Activated T-cell treated with anti-CD3 and anti-CD28 coated beads, Interleukin-2, amount 50 U/mL, for 72 hours (primary cell): ENCODE data around the gene TMEM184B. TPM values are rescaled to one million over a fixed set of nuclear protein-coding genes. Genes with fewer than 3 reads are reported as not detected.
A peak's percentile ranks its signal among the peaks of the same experiment; 100 is the strongest.
"Not testable (repeated sequence)": the region's sequence is repeated elsewhere in the genome, so short reads cannot be mapped to it uniquely, and the experiment has no call there.

Source experiments
- ATAC-seq, 2 donors: fragments of 150-1000 bp; cut with Tn5 transposase; replicated peaks in 1 of 2; 2 replicates each; pipeline ENCODE4 v1.10.0; 2021; ENCODE audit warnings: moderate library complexity in 2 of 2, mild to moderate bottlenecking in 1 of 2
- DNase-seq, 2 donors: peaks; one replicate each; pipeline ENCODE4 v3.0.0; 2021 to 2022; ENCODE audit warnings: mixed read lengths in 1 of 2
- H3K27ac Mint-ChIP-seq: one replicate; pipeline ENCODE4 v1.8.0; 2022; ENCODE audit warnings: mild to moderate bottlenecking, moderate library complexity, mixed read lengths
- H3K27me3 Mint-ChIP-seq: one replicate; pipeline ENCODE4 v1.8.0; 2022; ENCODE audit warnings: low read depth, mixed read lengths
- H3K36me3 Mint-ChIP-seq, 2 donors: one replicate each; pipeline ENCODE4 v1.8.0; 2022; ENCODE audit warnings: mixed read lengths in 2 of 2, mild to moderate bottlenecking in 1 of 2; ENCODE audit not compliant: insufficient read depth in 2 of 2
- H3K4me1 Mint-ChIP-seq: one replicate; pipeline ENCODE4 v1.8.0; 2022; ENCODE audit warnings: low read depth, mixed read lengths
- H3K4me3 Mint-ChIP-seq, 2 donors: one replicate each; pipeline ENCODE4 v1.8.0; 2022; ENCODE audit warnings: mild to moderate bottlenecking in 2 of 2, mixed read lengths in 2 of 2, moderate library complexity in 2 of 2
- H3K9me3 Mint-ChIP-seq, 2 donors: one replicate each; pipeline ENCODE4 v1.8.0; 2022; ENCODE audit warnings: mixed read lengths in 2 of 2
- total RNA-seq, 2 donors: library from RNA; stranded (reverse); gene quantifications; one replicate each; pipeline ENCODE4 v1.2.3, GENCODE V29; 2022

The TMEM184B gene
- total RNA-seq, 2 donors from 2014 or later: 22.9 to 27.5 TPM

DNA sequence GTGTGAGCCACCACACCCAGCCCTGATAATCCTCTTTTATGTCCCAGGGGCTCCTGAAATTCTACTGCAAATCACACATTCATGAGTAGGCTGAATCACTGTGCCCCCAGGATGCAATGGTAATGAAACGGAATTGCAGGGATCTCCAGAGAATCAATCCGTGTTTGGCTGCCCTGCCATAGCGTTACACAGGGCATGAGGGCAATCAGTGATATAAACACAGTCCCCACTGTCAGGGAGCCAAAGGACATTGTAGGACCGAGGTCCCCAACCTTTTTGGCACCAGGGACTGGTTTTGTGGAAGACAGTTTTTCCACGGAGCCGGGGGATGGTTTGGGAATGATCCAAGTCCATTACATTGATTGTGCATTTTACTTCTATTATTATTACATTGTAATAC lies 82.2 kb downstream of the TMEM184B start:
- ATAC-seq (no peak), DNase-seq (no peak)
- Mint-ChIP-seq H3K4me3 (no peak overlapping the region), H3K9me3 (no peaks in the 10 kb centered on the region), H3K36me3 (no peaks in the 10 kb centered on the region), H3K27me3 (peaks cover 12% of the 10 kb centered on the region), H3K27ac (no peak overlapping the region), H3K4me1 (peaks cover 8% of the 10 kb centered on the region)

DNA sequence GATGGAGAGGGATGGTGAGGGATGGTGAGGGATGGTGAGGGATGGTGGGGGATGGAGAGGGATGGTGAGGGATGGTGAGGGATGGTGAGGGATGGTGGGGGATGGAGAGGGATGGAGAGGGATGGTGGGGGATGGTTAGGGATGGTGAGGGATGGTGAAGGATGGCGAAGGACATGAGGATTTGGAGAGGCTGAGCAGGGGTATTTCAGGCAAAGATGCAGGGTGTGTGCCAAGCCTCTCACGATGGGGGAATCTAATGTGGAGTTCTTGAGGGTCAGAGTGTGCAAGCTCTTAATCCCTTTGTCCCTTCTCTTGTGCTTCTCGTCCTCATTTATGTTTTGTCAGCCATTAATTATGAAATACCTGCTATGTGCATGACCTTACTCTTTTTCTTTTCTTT lies 83.7 kb downstream of the TMEM184B start:
- no peak overlapping the region for H3K4me3 Mint-ChIP-seq
- DNase-seq: no peak
- H3K9me3 Mint-ChIP-seq: no peaks in the 10 kb centered on the region
- no peak for ATAC-seq
- H3K27ac Mint-ChIP-seq: no peak overlapping the region
- peaks cover under 1% of the 10 kb centered on the region for H3K4me1 Mint-ChIP-seq
- peaks cover 12% of the 10 kb centered on the region for H3K27me3 Mint-ChIP-seq
- no peaks in the 10 kb centered on the region for H3K36me3 Mint-ChIP-seq

DNA sequence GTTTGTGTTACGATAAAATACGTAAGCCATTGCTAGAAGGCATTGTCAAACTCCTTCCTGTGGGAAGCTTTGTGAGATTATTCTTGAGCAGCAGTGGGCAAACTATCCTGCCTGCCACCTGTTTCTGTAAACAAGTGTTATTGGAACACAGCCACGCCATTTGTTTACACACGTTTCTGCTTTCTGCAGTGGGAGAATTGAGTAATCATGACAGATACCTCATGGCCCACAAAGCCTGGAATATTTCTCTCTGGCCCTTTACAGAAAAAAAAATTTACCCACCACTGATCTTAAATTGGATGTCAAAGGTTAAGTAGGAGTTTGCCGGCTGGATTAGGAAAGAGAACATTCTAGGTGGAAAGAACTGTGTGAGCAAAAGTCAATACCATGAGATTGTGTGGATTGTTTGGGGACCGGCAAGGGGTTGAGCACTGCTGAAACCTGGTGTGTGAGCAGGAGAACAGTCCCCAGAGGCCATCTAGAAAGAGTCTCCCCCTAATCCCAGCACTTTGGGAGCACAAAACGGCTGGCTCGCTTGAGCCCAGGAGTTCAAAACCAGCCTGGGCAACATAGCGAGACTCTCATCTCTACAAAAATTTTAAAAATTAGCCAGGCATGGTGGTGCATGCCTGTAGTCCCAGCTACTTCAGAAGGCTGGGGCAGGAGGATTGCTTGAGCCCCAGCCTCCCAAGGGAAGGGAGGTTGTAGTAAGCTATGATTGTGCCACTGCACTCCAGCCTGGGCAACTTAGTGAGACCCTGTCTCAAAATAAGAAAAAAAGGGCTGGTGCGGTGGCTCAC lies 85.2 kb downstream of the TMEM184B start:
- Mint-ChIP-seq H3K27me3 (peaks cover 9% of the 10 kb centered on the region), H3K36me3 (no peaks in the 10 kb centered on the region), H3K27ac (no peak overlapping the region), H3K9me3 (no peaks in the 10 kb centered on the region), H3K4me3 (no peak overlapping the region), H3K4me1 (no peaks in the 10 kb centered on the region)
- DNase-seq: no peak
- no peak for ATAC-seq

DNA sequence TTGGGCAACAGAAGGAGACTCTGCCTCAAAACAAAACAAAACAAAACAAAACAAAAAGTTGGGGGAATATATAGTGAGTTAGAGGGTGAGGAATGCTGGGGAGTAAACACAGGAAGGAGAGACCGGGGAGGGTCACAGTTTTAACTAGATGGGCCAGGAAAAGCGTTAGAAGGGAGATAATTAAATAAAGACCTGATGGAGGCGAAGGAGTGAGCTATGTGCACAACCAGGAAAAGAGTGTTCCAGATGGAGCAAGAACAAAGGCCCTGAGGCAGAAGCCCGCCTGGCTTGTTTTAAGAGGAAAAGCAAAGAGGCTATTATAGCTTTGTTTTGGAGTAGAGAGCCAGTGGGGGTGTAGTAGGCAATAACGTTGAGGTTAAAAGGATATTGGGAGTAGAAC lies 86.4 kb downstream of the TMEM184B start:
- no peaks in the 10 kb centered on the region for H3K36me3 Mint-ChIP-seq
- ATAC-seq (no peak), DNase-seq (no peak)
- H3K4me1 Mint-ChIP-seq: peaks cover 4% of the 10 kb centered on the region
- H3K9me3 Mint-ChIP-seq: no peaks in the 10 kb centered on the region
- H3K27me3 Mint-ChIP-seq: no peaks in the 10 kb centered on the region
- H3K27ac Mint-ChIP-seq: no peak overlapping the region
- H3K4me3 Mint-ChIP-seq: no peak overlapping the region

DNA sequence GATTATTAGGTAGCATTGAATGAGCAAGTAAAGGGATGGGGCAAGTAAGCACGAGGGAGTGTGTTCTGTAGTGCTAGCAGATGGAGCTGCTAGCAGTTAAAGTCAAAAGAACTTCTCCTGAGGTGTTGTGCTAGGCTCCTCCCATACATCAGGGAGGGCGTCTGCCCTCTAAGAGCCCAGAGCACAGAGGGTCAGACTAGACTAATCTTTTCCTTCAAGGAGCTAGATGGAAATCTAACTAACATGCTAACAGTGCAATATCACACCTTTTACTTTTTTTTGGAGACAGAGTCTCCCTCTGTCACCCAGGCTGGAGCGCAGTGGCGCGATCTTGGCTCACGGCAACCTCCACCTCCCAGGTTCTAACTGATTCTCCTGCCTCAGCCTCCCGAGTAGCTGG lies 88.0 kb downstream of the TMEM184B start:
- H3K27me3 Mint-ChIP-seq: no peaks in the 10 kb centered on the region
- ATAC-seq (no peak), DNase-seq (no peak)
- H3K27ac Mint-ChIP-seq: no peak overlapping the region
- peaks cover 21% of the 10 kb centered on the region for H3K4me1 Mint-ChIP-seq
- no peak overlapping the region for H3K4me3 Mint-ChIP-seq
- H3K9me3 Mint-ChIP-seq: no peaks in the 10 kb centered on the region
- peaks cover 3 to 4% of the 10 kb centered on the region in 2 donors for H3K36me3 Mint-ChIP-seq

DNA sequence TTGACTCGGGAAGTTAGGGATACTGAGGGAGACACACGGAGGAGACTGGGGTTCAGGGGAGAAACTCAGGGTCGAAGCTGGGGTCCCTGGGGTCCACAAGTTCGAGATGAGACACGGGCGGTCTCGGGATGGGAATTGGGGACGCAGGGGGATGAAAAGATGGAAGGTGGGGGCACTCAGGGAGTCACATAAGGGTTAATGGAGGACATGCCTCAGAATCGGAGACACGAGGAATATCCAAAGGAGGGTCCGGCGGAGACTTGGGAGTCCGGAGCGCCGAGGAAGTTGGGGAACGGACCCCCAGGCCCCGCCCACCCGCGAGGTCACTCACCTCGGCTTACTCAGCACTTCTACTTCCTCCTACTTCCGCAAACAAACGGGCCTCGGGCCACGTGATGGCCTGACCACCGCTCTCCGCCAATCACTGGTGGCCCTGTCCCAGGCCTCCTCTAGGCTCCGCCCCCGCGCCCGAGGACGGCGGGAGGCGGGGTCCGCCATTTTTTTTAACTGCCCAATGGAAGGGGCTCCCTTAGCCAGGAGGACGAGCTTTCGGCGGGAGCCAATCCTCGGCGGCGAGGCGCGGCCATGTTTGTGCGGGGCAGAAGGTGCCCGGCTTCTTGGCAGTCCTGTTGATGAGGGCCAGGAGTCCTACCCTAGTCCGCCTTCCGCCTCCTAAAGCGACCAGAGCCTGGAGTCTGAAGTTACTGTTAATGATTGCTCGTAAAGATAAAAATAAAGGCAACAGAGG lies 91.2 kb downstream of the TMEM184B start, which contains the start of gene PLA2G6:
PLA2G6 (minus strand) TSS at position 378 of the 748 bp plus-strand sequence. CDS start 12,404 bp downstream, outside the sequence.
- Mint-ChIP-seq H3K27me3 (no peaks in the 10 kb centered on the region), H3K9me3 (no peaks in the 10 kb centered on the region), H3K4me1 (peaks cover 51% of the 10 kb centered on the region), H3K4me3 (peak within 1 kb of the TSS; percentile 95 to 98), H3K27ac (peak within 1 kb of the TSS; percentile 97), H3K36me3 (peaks cover 3 to 4% of the 10 kb centered on the region in 2 donors)
- ATAC-seq (peak; percentile 89), DNase-seq (peak; percentile 99 to 100)

DNA sequence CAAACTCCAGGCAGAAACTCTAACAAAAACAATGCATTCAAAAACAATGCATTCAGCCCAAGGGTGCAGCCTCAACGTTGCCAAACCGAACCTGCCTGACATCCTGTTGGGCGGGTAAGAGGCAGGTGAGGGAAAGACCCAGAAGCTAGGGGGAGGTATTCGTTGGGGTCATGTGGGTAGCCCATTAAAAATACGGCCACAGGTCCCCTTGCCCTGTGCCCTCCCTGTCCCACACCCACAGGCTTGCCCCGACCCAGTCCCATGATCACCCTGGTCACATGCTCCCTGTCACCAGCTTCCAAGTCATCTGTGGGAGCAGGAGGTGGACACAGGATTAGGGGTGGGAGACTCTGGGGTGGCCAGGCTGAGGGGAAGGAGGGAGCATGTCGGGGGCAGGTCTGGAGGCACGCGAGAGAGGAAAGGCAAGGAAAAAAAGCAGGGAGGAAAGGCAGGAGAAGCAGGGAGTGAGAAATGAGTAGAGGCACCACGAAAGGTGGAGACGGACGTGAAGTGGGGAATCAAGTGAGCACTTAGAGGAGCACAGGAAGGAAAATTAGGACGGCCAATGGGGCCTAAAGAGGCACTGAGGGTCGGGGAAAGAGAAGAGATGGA lies 91.9 kb downstream of the TMEM184B start:
- Mint-ChIP-seq H3K4me1 (peaks cover 58% of the 10 kb centered on the region), H3K36me3 (peaks cover 3 to 4% of the 10 kb centered on the region in 2 donors), H3K9me3 (no peaks in the 10 kb centered on the region), H3K27me3 (no peaks in the 10 kb centered on the region), H3K4me3 (peak overlapping the region; percentile 95 to 98), H3K27ac (peak overlapping the region; percentile 97)
- DNase-seq: peak; percentile 47 to 50
- peak in 1 of 2 donors; percentile 11 for ATAC-seq

DNA sequence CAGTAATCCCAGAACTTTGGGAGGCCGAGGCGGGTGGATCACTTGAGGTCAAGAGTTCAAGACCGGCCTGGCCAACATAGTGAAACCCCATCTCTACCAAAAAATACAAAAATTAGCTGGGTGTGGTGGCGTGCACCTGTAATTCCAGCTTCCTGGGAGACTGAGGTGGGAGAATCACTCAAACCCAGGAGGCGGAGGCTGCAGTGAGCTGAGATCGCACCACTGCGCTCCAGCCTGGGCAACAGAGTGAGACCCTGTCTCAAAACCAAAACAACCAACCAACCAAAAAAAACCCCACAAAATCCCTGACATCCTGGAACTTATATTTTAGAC lies 94.2 kb downstream of the TMEM184B start:
- not testable (repeated sequence) for H3K27me3 Mint-ChIP-seq, DNase-seq, H3K4me3 Mint-ChIP-seq, ATAC-seq, H3K9me3 Mint-ChIP-seq, H3K36me3 Mint-ChIP-seq
- H3K4me1 Mint-ChIP-seq: peaks cover 73% of the 10 kb centered on the region
- peak overlapping the region; percentile 38 for H3K27ac Mint-ChIP-seq

DNA sequence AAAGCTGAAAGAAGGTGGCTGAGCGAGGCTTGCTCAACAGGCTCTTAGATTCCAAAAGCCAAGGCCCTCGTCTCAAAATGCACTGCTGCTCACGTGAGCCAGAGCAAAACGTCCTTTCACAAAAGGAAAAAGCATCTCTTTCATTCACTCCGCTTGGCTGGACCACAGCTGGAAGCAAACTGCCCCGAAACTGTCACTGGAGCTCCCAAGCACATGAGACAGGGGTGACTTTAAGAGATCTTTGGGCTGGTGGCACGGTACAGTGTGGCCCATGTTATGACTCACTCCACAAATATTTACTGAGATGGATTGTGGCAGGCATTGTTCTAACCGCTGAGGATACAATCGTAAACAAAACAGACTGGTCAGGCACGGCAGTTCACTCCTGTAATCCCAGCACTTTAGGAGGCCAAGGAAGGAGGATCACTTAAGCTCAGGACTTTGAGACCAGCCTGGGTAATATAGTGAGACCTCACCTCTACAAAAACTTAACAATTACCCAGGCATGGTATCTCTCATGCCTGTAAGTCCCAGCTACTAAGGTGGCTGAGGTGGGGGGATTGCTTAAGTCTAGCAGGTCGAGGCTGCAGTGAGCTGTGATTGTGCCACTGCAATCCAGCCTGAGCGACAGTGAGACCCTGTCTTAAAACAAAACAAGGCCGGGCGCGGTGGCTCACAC lies 94.7 kb downstream of the TMEM184B start:
- Mint-ChIP-seq H3K4me3 (peak overlapping the region; percentile 20 to 44), H3K4me1 (peaks cover 78% of the 10 kb centered on the region), H3K36me3 (peaks cover 3 to 4% of the 10 kb centered on the region in 2 donors), H3K27ac (peak overlapping the region; percentile 8), H3K27me3 (no peaks in the 10 kb centered on the region), H3K9me3 (no peaks in the 10 kb centered on the region)
- ATAC-seq: no peak
- DNase-seq: no peak

DNA sequence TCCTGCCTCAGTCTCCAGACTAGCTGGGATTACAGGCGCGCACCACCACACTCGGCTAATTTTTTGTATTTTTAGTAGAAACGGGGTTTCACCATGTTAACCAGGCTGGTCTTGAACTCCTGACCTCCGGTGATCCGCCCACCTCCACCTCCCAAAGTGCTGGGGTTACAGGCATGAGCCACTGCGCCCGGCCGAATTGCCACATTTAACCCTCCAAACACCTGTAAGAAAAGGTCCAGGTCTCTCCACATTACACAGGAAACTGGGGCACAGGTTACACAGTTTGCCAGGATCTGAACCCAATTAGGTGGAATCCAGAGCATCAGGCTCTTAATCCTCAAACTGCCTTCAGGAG lies 95.3 kb downstream of the TMEM184B start:
- not testable (repeated sequence) for H3K27me3 Mint-ChIP-seq, H3K9me3 Mint-ChIP-seq, H3K27ac Mint-ChIP-seq, DNase-seq, H3K36me3 Mint-ChIP-seq, ATAC-seq
- Mint-ChIP-seq H3K4me3 (peak overlapping the region; percentile 20 to 44), H3K4me1 (peaks cover 84% of the 10 kb centered on the region)

DNA sequence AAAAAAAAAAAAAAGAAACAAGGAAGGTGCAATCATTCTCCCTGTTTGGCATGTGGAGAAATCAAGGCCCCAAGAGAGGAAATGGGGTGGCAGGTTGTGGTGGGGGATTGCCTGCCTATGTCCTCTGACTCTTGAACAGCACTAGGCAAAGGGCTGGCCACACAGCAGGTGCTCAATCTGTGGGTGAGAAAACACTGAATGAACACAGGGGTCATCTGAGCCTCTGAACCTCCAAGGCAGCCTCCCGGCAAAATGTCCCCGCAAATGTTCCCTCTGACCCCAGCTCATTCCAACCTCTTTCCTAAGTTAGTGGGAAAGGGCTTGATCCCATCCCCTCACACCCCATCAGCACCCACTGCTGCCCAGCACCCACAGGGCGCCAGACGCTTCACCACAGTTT lies 95.8 kb downstream of the TMEM184B start:
- DNase-seq (no peak), ATAC-seq (no peak)
- Mint-ChIP-seq H3K4me1 (peaks cover 87% of the 10 kb centered on the region), H3K36me3 (peaks cover 3 to 4% of the 10 kb centered on the region in 2 donors), H3K4me3 (peak overlapping the region; percentile 39 to 44), H3K9me3 (no peaks in the 10 kb centered on the region), H3K27me3 (no peaks in the 10 kb centered on the region), H3K27ac (peak overlapping the region; percentile 77)

DNA sequence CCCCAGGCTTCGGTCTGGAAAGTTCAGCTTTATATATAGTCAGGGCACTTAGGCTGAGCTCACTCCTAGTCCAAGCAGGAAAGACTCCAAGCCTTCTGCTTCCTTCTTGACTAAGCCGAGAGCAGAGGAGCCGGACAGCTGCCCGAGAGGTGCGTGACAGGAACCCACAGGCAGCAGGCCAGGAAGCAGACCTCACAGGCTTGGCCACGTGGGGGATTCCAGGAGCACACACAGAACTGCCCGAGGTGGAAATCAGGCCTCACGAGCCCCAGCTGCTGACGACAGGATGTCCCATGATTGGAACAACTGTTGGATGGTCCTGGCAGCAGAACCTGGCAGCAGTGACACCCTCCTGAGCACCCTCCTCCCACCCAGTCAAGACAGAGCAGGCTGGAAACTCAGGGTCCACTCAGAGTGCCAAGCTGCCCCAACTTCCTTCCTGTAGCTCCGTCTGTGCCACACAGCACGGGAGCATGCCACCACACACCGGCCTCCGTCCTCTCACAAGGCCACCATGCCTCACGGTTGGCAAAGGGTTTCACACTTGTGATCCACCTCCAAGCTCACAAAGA lies 96.6 kb downstream of the TMEM184B start:
- peak overlapping the region; percentile 39 to 44 for H3K4me3 Mint-ChIP-seq

More for the DNA sequence above, 96.6 kb downstream of the TMEM184B start:
- Mint-ChIP-seq H3K4me1 (peaks cover 84% of the 10 kb centered on the region), H3K9me3 (no peaks in the 10 kb centered on the region), H3K27me3 (no peaks in the 10 kb centered on the region), H3K27ac (no peak overlapping the region), H3K36me3 (peaks cover 3 to 4% of the 10 kb centered on the region in 2 donors)
- ATAC-seq: peak; percentile 29 to 39
- peak; percentile 42 to 53 for DNase-seq
